GM10248 (cell line): Measurements from ENCODE around the gene NAV1.
"Not testable (repeated sequence)": the region's sequence is repeated elsewhere in the genome, so short reads cannot be mapped to it uniquely, and the experiment has no call there.

Experiments used
- CTCF ChIA-PET: fragments of 300-600 bp; sonication (Branson Sonifier 250); formaldehyde crosslinking; extraction: SDS; loops from one replicate; lab custom pipeline; 2021; ENCODE audit warnings: antibody characterized with exemption; lab: Yijun Ruan, JAX
- POLR2A ChIA-PET: fragments of 350-650 bp; sonication (Branson Sonifier 250); formaldehyde crosslinking; extraction: SDS; loops from one replicate; lab custom pipeline; 2020; ENCODE audit warnings: antibody characterized with exemption; lab: Yijun Ruan, JAX
- DNase-seq: peaks from one replicate; pipeline ENCODE4 v3.0.0; 2012; ENCODE audit errors: extremely low spot score
- TF ChIP-seq, protein P1 (sequence below): IDR thresholded peaks from 2 replicates; pipeline ENCODE4 v1.5.1; 2012; ENCODE audit warnings: mild to moderate bottlenecking, low read depth; ENCODE audit errors: extremely low read depth, missing control alignments, control extremely low read depth

NAV1 gene

DNA sequence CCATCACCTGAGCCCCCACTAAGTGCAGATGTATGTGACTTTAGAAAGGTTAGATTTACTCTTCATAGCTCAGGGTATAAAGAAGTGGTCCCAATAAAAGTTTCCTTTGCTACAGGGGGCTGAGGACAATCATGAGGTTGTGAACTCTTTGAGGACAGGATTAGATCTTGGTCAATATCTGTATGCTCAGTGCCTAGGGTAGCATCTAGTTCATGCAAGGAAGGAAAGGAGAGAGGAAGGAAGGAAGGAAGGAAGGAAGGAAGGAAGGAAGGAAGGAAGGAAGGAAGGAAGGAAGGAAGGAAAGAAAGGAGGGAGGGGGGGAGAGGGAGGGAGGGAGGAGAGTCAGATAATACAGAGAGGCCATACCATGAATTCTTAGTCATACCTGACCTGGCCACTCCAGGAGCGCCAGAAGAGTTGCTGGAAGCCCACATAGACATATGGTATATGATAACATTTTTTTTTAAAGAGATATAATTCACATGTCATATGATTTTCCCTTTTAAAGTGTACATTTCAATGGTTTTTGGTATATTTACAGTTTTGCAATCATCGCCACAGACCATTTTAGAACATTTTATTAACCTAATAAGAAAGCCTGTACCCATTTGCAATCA is 22.3 kb upstream of the NAV1 start:
- DNase-seq = no peak
- POLR2A ChIA-PET = no interaction called here
- CTCF ChIA-PET = interaction anchor here (1.1 to 29.4 kb wide), 7 partner anchors 16 to 131 kb away, joined by 3 to 685 read pairs (median 157); no protein-coding TSS in a partner anchor
- TF ChIP-seq, protein P1, sequence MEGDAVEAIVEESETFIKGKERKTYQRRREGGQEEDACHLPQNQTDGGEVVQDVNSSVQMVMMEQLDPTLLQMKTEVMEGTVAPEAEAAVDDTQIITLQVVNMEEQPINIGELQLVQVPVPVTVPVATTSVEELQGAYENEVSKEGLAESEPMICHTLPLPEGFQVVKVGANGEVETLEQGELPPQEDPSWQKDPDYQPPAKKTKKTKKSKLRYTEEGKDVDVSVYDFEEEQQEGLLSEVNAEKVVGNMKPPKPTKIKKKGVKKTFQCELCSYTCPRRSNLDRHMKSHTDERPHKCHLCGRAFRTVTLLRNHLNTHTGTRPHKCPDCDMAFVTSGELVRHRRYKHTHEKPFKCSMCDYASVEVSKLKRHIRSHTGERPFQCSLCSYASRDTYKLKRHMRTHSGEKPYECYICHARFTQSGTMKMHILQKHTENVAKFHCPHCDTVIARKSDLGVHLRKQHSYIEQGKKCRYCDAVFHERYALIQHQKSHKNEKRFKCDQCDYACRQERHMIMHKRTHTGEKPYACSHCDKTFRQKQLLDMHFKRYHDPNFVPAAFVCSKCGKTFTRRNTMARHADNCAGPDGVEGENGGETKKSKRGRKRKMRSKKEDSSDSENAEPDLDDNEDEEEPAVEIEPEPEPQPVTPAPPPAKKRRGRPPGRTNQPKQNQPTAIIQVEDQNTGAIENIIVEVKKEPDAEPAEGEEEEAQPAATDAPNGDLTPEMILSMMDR = no peak

GRCh38 chr1:201517631-201518030 is 21.3 kb upstream of the NAV1 start:
- ChIA-PET POLR2A (no interaction called here), CTCF (interaction anchor here (1.7 to 29.4 kb wide), 4 partner anchors 15 to 82 kb away, joined by 3 to 685 read pairs (median 330); no protein-coding TSS in a partner anchor)
- no peak for DNase-seq
- TF ChIP-seq, protein P1 = no peak

- DNase-seq = no peak
- TF ChIP-seq, protein P1 = no peak
- CTCF ChIA-PET = interaction anchor here (1.7 to 29.4 kb wide), 4 partner anchors 15 to 82 kb away, joined by 3 to 685 read pairs (median 330); no protein-coding TSS in a partner anchor
- POLR2A ChIA-PET = no interaction called here
Observed at GRCh38 chr1:201518071-201518470, 20.9 kb upstream of the NAV1 start.

DNA sequence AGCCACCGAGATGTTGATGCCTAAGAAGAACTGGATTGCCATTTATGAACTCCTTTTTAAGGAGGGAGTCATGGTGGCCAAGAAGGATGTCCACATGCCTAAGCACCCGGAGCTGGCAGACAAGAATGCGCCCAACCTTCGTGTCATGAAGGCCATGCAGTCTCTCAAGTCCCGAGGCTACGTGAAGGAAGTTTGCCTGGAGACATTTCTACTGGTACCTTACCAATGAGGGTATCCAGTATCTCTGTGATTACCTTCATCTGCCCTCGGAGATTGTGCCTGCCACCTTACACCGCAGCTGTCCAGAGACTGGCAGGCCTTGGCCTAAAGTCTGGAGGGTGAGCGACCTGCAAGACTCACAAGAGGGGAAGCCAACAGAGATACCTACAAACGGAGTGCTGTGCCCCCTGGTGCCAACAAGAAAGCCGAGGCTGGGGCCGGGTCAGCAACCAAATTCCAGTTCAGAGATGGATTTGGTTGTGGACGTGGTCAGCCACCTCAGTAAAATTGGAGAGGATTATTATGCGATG is 18.8 kb upstream of the NAV1 start:
- POLR2A ChIA-PET = not testable (repeated sequence)
- CTCF ChIA-PET = interaction anchor here (1.0 to 29.4 kb wide), 3 partner anchors 7 to 98 kb away, joined by 3 to 685 read pairs (median 81); partner anchors contain the start of gene TNNI1

DNA sequence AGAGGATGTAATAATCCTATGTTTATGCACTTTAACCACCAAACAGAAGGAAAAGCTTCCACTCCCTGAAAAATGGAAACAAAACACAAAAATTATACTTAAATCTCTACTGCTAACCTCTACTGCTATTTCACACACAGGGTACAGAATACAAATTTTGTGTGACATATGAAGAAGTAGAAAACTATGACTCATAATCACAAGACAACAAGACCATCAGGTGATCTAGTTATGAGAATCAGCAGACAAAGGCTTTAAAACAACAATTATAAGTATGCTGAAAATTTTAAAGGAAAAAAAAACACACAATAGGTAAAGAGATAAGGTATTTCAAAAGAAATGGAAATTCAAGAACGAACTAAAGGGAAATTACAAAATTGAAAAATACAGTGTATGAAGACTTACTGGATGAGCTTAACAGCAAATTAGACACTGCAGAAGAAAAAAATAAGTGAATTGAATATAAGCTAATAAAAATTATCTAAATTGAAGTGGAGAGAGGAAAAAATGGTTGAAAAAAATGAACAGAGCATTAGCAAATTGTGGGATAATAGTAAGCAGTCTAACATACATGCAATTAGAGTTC is 13.6 kb upstream of the NAV1 start:
- DNase-seq = no peak
- ChIA-PET POLR2A (no interaction called here), CTCF (interaction anchor here (1.3 to 7.1 kb wide), 4 partner anchors 10 to 179 kb away, joined by 3 to 81 read pairs (median 6); no protein-coding TSS in a partner anchor)
- TF ChIP-seq, protein P1 = no peak

More for the DNA sequence above, 18.8 kb upstream of the NAV1 start:
- not testable (repeated sequence) for DNase-seq

DNA sequence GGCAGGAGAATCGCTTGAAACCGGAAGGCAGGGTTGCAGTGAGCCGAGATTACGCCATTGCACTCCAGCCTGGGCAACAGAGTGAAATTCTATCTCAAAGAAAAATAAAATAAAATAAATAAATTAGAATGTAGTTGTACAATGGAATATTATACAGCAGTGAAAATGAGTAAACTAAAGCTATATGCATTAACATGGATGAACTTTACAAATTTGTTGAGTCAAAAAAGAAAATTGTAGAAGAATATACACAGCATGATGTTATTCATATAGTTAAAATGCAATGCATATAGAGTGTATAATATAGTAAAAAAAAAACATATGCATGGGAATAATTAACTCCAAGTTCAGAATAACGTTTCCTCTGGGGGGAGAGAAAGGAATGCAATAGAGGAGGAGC is 11.0 kb upstream of the NAV1 start:
- DNase-seq = no peak
- POLR2A ChIA-PET = no interaction called here
- TF ChIP-seq, protein P1 = no peak
- CTCF ChIA-PET = interaction anchor here (0.6 to 11.4 kb wide), 3 partner anchors 9 to 46 kb away, joined by 3 to 157 read pairs (median 4); partner anchors contain the start of gene CSRP1
